ENCODE data around the gene AGBL5. TPM values are rescaled to one million over a fixed set of nuclear protein-coding genes. Genes with fewer than 3 reads are reported as not detected.
A peak's percentile ranks its signal among the peaks of the same experiment; 100 is the strongest.

Gene AGBL5
- total and polyA plus RNA-seq, 9 of the 15 experiments (the other 6 are each of a cell fraction or from before 2014, with no cell fraction given): 3.3 to 52.7 (median 26.2) TPM

DNA sequence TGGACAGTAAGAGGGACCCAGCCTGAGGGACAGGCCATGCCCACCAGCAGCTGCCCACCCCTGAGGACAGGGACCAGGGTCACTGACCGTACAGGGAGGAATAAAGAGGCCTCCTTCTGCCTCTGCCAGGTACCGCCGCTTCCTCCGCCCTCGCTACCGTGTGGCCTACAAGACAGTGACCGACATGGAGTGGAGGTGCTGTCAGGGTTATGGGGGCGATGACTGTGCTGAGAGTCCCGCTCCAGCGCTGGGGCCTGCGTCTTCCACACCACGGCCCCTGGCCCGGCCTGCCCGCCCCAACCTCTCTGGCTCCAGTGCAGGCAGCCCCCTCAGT lies 29.1 kb downstream of the AGBL5 start:
- in situ Hi-C loops (cut with MboI) (no loop called here), intact Hi-C loops (cut with micrococcal nuclease) (loop anchor here (2.0 kb wide), 2 partner anchors 30 to 234 kb away; partner anchors contain the start of gene AGBL5)
- POLR2A ChIA-PET: interaction anchor here (0.6 to 2.3 kb wide), 9 partner anchors 8 to 69 kb away, joined by 3 to 11 read pairs (median 3); partner anchors contain the start of genes AGBL5, OST4 and TCF23
- BruUV-seq (replicated peaks): no TSS peak
- no peak for TF ChIP-seq BCL6 (CRISPR knock-in tag; IDR thresholded peaks at IDR 0.05)
- TF ChIP-seq CCNT2 (IDR thresholded peaks at IDR 0.05; ENCODE audit: borderline replicate concordance, extremely low read depth, insufficient read length, low read depth, low read length): no peak
- TF ChIP-seq ZNF778 (CRISPR knock-in tag; IDR thresholded peaks at IDR 0.05): no peak
- TF ChIP-seq FOXA3 (CRISPR knock-in tag; conservative IDR thresholded peaks at IDR 0.05 in 1 of 2, IDR thresholded peaks at IDR 0.05 in 1 of 2): 0 out of 4 replicates have a peak, but pooled peaks of 1 of the 2 experiments have one; percentile 53
- TF ChIP-seq, protein P1, sequence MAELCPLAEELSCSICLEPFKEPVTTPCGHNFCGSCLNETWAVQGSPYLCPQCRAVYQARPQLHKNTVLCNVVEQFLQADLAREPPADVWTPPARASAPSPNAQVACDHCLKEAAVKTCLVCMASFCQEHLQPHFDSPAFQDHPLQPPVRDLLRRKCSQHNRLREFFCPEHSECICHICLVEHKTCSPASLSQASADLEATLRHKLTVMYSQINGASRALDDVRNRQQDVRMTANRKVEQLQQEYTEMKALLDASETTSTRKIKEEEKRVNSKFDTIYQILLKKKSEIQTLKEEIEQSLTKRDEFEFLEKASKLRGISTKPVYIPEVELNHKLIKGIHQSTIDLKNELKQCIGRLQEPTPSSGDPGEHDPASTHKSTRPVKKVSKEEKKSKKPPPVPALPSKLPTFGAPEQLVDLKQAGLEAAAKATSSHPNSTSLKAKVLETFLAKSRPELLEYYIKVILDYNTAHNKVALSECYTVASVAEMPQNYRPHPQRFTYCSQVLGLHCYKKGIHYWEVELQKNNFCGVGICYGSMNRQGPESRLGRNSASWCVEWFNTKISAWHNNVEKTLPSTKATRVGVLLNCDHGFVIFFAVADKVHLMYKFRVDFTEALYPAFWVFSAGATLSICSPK (IDR thresholded peaks at IDR 0.05; ENCODE audit: borderline replicate concordance): no peak
- no peak for TF ChIP-seq ZNF174 (CRISPR knock-in tag; IDR thresholded peaks at IDR 0.05)
- TF ChIP-seq ZNF717 (CRISPR knock-in tag; IDR thresholded peaks at IDR 0.05): no peak
- TF ChIP-seq POLR2G (IDR thresholded peaks at IDR 0.05; ENCODE audit: low read depth, low read length): 0 out of 2 replicates have a peak, but pooled peaks have one; percentile 10
- no peak overlapping the region for H3K4me2 ChIP-seq (ENCODE audit: insufficient read depth, low read length)
- DNase-seq (ENCODE audit: extremely low read depth in 1 of 4, low spot score in 3 of 4) (no peak), FAIRE-seq (no peak), ATAC-seq (no peak)
- WGBS (ENCODE audit: insufficient coverage, low coverage, missing lambda C conversion rate): 95% methylated on average over 10 of the region's 14 CpGs
- peaks cover 4% of the 10 kb centered on the region for H3K9me1 ChIP-seq (ENCODE audit: control insufficient read depth, insufficient read depth, low read length)
- peaks cover 1% of the 10 kb centered on the region; the same call in 1 of the 3 replicates for H3K79me2 ChIP-seq (ENCODE audit: control insufficient read depth, insufficient read depth, low read length)
- H2AFZ ChIP-seq (ENCODE audit: low read depth, low read length): peak overlapping the region; percentile 90
- H3K36me3 ChIP-seq (ENCODE audit: control insufficient read depth, insufficient read depth, low read length): no peaks in the 10 kb centered on the region
- no peaks in the 10 kb centered on the region for H4K20me1 ChIP-seq (replicated peaks; ENCODE audit: control insufficient read depth, insufficient read depth, low read length)
- H3K9me3 ChIP-seq (replicated peaks; ENCODE audit: control insufficient read depth, insufficient read depth, low read depth, low read length): no peaks in the 10 kb centered on the region
- H3K4me1 ChIP-seq (replicated peaks in 1 of 2; ENCODE audit: control insufficient read depth in 2 of 2, insufficient read depth in 2 of 2, low read length in 2 of 2): peaks cover 60 to 62% of the 10 kb centered on the region in 2 experiments
- H3K27me3 ChIP-seq (ENCODE audit: control insufficient read depth in 2 of 2, insufficient read depth in 2 of 2, low read length in 2 of 2): no peaks in the 10 kb centered on the region
- CTCF ChIA-PET (ENCODE audit: low intra/inter-chr PET ratio): interaction anchor here (1.2 kb wide), 1 partner anchor 119 kb away, joined by 6 read pairs; no protein-coding TSS in a partner anchor
- H3K27ac ChIP-seq (ENCODE audit: extremely low read depth, low read depth, low read length): peak overlapping the region; percentile 25; the same call in 2 of the 3 replicates
- no peak overlapping the region for H3K4me3 ChIP-seq
- H3K9ac ChIP-seq (ENCODE audit: insufficient read depth in 1 of 2, low read depth in 2 of 2, low read length in 2 of 2): peak overlapping the region in 1 of 2 experiments; percentile 77; a peak in 2 of 4 replicates
